GM10847 (cell line): Measurements from ENCODE around the gene MAGOHB.

Experiments used
- POLR2A ChIP-seq: IDR thresholded peaks from 2 replicates; pipeline ENCODE4 v1.6.1; 2011; ENCODE audit not compliant: insufficient read length; ENCODE audit errors: extremely low read depth

The MAGOHB gene

DNA sequence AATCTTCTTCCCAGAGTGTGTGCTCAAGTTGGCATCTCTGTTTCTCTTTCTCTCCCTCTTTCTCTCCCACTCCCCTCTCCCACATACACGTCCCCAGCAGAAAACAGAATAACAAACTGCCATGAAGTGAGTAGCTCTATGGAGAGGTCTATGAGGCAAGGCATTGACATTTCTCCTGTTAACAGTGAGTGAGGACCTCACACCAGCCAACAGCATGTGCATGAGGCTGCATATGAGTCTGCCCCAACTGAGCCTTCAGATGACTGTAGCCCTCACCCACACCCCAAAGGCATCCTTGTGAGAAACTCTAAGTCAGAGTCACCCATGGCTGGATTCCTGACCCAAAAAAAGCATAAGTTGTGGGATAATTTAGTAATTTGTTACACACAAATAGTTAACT lies 50.4 kb downstream of the MAGOHB start:
- TF ChIP-seq POLR2A: no peak

DNA sequence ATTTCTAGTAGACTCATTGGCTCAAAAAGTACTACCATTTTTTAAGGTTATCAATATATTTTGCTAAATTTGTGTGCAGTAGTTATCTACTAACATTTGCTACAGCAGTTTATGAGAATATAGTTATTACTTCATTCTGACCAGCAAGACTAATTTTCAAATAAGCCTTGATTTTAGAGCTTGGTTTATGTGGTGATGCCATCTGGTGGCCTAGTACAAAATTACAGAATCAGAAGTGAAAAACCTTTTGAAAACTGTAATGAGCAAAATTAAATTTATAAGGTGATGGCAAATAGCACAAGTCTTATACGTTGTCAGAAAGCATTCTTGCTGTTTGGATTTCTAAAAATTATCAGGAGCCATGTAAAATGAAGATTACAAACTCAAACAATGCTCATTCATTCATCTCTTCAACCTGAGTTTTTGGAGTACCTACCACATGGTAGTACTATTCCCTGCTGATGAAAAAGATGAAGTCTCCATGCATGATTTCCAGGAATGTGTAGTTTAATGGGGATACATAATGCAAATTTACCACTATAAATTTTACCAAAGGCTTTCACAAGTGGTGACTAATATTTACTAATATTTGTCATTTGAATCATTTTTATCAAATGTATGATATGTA lies 51.0 kb downstream of the MAGOHB start:
- TF ChIP-seq POLR2A: no peak

DNA sequence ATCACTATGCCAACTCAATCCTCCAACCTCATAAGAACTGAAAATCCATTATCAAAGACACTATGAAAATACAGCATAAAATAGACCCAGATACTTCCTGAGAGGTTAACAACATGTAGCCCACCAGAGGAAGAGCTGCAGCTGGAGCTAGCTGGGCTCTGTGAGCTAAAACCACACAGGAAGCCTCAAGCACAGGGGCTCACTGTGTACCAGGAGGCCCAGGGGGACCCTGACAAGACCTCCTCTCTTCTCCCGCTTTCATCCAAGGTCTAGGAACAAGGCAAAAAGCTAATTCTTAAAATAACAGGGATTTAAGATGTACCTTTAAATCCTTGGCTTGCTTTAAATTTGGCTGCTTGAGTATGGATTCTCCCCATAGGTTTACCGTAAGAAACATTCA lies 54.2 kb downstream of the MAGOHB start:
- no peak for TF ChIP-seq POLR2A

DNA sequence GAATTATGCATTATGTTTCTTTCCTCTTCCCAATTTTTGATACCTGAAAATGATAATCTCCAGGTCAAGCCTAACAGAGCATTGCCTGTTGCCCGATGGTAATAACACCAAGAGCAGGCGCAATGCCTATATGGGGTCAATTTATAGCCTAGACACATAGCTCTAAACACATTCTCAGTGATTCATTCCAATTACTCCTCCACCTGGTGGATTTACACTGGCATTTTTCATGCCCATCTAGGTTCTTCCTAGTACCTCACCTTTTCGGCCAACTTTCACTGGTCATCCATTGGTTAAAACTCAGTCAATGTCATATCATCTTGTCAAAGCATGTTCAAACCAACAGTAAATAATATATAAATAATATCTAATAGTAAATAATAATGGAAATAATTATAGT lies 54.6 kb downstream of the MAGOHB start:
- no peak for TF ChIP-seq POLR2A

DNA sequence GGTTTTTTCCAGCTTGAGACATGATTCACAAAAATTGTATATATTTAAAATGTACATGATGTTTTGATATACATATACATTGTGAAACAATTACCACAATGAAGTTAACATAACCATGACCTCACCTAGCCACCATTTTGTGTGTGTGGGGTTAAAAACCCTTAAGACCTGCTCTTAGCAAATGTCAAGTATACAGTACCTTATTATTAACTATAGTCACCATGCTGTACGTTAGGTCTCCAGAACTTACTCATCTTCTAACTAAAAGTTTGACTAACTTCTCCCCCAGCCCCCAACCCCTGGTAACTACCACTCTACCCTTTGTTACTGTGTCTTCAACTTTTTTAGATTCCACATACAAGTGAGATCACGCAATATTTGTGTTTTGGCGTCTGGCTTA lies 55.1 kb downstream of the MAGOHB start:
- no peak for TF ChIP-seq POLR2A

DNA sequence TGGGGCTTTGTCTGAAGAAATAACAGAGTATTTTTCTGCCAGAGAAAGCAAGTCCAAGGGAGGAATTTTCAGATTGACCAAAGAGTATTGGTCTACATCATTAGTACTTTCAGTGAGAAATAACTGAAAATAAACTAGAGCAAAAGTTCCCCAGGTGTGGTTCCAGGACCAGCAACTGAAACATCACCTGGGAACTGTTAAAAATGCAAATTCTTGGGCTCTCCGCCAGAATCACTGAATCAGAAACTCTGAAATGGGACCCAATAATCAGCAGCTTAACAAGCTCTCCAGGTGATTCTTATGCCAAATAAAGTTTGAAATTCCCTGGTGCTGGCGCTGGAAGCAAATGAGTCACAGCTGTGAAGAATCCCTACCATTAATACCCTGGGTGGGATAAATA lies 55.6 kb downstream of the MAGOHB start:
- no peak for TF ChIP-seq POLR2A

DNA sequence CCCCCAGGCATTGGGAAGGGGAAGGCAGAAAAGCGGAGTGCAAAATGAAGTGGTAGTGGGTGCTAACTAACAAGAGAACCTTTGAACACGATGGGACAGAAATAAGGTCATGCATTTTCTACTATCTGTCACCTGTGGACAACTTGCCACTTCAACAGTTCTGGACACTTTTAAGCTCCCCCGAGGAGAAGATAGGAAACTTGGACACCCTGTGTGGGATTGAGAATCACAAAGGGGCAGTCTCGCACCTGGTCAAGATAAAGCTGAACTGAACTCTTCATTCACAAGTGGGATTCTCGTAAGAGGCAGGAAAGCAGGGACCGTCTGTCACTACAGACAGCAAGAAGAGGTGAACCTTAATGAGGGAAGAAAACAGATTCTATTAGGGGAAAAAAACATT lies 56.1 kb downstream of the MAGOHB start:
- TF ChIP-seq POLR2A: no peak

DNA sequence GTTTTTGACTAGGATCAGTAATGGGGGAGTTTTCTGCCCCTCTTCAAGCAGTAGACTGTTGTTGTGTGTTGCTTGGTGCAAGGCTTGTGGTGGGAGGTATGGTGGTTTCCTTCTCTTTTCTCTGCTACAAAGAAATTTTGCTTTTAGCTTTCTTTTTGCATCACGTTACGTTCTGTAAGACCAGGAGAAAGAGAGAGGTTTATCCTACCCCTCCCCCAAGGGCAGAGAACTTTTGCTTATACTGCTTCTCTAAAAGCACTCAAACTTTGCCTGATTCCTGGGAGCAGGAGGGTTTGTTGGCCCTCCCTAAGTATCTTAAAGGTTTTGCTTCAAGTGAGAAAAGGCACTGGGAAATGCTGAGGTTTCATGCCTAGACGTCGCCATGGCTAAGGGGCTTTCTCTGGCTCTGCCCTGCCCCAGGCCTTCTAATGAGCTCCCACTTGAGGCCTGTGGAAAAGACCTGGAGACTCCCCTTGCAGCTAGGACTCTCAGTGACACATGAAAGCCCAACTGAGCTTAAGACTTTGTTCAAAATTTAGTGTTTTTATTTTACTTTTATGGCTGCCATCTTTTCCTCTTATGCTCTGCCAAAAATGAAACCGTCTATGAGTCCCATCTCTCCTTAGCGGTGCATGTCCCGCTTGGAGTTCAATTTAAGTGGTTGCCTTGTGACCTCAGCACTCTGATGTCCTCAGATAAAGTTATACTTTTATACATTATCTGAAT lies 58.5 kb downstream of the MAGOHB start:
- no peak for TF ChIP-seq POLR2A

DNA sequence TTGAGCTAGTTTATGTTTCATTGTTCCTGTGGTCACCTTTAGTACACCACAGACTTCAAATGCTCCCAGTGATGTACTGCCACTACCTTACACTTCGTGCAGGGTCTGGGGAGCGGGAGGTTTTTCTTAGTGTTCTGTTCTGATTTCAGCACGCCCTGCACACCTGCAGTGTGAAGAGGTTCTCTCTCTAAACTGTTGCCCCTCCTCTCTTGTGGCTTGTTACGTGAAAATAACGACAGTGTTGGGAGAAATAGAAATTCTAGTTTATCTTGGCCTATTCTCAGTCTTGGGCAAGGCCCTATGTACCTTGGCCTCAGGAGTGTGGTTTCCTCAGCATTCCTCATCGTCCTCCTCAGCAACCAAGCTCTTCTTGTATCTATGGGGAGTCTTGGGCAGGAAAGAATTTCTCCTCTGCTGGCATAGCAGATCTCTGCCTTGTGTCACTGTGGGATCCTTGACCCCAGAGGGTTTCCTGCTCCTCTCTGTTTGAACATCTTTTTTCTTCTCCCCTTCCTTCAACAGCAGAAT lies 59.1 kb downstream of the MAGOHB start:
- TF ChIP-seq POLR2A: no peak
